ENCODE results near the gene RASD1.

The RASD1 gene

DNA sequence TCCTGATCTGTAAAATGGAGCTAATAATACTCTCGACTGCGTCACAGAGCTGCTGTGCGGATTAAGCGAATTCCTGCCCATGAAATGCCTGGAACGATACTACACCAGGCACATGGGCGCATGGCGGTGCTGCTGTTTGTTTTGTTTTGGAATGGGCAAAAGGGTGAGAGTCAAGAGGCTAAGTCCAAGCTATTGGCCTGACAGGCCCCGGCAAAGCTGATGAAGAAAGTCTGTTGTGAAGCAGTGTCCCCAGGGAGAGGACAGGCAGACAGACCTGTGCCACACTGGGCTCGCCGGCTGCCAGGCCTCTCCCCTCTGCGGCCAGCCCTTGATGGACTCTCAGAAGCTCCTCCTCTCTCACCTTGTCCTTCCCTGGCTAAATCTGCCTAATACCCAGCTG is 31.3 kb upstream of the RASD1 start:
- no peak for DNase-seq (ENCODE audit: low read depth)

DNA sequence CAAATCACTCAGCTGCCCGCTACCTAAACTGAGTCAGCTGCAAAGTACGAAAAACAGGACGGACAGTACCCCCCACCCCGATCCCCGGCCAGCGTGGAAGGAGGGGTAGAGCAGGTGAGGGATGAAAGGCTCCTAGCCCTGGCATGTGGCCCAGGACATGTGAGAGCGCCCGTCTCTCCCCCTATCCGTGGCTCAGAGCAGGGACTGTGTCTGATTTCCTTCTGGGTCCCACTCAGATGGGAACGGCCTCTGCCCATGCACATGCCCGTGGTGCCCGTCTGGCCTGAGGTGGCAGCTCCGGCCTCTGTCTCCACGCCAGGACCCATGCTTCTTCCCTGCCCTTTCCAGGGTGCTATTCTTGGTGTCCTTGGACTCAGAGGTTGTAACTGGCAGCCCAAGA is 30.2 kb upstream of the RASD1 start:
- DNase-seq (ENCODE audit: low read depth) = no peak

DNA sequence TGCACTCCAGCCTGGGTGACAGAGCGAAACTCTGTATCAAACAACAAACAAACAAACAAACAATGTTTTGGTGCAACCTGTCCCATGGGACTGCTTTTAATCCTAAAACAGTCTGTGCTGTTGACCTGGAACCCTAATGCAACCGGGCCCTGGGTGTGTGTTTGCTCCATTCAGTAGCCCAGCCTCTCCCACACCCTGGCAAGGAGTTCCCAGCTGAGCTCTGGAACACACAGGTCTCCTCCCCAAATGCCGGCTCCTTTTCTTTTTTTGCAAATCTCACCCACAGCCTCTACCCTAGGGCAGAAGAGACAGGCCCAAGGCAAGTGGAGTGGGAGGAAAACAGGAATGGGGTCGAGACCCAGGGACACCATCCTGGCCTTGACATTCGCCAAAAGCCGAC is 29.8 kb upstream of the RASD1 start:
- DNase-seq (ENCODE audit: low read depth) = no peak

DNA sequence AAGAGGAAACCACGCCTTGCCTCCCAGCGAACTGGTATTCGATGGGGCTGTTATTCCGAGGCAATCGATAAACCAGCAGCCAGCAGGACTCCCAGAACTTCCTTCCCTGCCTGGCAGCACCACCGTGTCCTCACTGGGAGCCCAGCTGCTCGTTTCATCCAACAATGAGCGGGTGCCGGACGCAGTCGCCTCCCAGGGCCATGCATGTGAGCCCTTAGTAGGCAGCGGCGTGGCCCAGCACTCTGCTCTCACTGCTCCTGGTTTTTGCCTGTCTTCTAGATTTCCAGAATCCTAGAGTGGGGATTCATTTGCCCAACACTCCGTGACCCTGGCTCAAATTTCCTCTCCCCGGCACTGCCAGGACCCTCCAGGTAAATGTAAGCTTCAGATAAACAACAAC is 29.1 kb upstream of the RASD1 start:
- no peak for DNase-seq (ENCODE audit: low read depth)

DNA sequence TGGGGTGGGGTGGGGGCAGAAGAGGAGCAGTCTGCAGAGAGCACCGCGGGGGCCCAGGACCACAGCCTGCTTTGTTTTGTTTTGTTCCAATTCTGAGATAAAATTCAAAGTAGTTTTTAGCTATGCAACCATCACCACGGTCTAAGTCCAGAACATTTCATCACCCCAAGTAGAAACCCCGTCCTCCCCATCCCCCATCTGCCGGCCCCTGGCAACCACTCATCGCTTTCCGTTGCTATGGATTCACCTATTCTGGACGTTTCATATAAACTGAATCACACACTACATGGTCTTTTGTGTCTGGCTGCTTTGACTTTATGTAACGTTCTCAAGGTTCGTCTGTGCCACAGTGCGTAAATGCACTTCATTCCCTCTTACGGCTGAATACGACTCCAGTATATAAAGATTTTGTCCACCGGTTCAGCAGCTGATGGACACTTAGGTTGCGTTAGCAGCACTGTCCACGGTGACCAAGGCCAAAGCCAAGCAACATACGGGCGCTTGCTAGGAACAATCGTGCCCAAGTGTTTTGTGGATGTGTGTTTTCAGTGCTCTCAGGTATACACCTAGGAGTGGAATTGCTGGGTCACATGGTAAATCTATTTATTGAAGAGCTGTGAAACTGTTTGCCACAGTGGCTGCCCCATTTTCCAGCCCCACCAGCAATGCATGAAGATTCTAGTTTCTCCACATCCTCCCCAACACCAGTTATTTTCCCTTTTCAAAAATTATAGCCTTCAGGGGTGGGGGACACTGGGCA is 27.7 kb upstream of the RASD1 start:
- no peak for DNase-seq (ENCODE audit: low read depth)

DNA sequence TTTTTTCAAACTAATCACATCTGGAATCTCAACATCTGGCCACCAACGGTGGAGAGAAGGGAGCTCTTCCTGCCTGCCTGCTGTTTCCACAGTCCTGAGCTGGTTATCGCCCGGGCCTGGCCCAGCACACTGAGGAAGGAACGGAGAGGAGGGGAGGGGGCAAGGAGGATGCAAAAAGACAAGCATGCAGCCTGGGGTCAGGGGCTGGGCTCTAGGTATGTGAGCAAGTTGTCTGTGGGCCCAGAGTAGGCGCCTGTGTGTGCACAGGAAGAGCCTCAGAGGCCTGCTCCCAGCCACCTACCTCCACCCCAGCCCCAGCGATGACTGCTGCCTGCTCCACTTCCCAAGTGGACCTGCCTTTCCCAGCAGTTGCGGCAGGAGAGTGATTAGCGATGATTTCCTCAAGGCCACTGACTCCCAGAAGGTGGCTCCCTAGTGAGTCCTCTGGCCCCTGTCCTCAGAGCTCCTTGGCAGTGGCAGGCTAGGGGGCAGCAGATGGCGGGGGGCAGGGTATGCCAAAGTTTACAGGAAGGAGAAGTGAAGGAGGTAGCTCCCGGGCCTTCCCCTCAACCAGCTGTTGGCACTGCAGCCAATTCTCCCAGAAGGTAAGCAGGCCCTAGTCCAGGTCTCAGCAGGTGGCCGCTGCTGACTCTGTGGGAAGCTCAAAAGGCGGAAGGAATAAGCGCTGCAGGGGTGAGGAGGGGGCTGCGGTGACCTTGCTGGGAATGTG is 27.0 kb upstream of the RASD1 start:
- DNase-seq (ENCODE audit: low read depth) = no peak

DNA sequence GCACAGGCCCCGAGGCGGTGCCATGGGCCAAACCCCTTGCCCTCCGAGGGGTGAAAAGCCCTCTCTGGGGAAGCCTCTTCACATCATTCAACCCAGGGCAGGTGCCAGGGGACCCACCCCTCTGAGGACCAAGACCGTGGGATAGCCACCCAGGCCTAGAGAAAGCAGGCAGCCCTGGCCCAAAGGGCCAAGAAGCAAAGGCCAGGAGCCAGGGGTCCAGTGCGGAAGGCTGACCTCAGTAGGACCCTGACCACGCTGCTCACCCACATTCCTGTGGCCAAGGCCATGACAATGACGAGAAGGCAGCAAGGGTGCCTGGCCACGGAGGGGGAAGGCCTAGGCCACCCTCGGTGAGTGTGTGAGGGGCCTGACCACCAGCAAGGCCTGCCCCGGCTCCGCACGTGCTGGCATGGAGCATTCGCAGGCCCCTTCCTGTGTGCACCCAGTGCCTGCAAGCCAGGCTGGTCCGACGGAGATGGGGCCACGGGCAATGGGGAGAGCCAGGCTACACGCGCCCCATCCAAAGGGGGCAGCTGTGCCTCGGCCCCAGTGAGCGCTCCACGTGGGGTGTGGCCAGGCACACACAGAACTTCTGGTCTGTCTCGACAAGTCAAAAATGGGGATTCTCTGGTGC is 24.5 kb upstream of the RASD1 start:
- no peak for DNase-seq (ENCODE audit: low read depth)

DNA sequence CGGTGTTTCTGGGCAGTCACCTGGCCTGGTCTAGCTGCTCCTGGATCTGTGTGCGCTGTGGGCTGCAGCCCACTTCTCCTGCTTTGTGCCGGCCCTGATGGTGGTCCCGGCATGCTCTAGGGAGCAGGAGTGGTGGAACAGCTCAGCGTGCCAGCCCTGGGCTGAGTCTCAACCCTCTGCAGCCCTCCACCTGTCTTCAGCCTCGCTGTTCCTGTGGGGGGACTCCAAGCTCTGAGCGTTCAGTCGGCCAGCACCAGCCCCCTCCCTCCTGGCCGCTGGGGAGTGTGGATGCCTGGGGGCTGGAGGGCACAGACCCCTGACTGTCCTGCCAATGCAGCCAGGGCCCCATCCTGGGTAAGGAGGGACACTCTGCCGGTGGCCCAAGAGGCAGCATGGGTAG is 23.7 kb upstream of the RASD1 start:
- DNase-seq (ENCODE audit: low read depth) = no peak

DNA sequence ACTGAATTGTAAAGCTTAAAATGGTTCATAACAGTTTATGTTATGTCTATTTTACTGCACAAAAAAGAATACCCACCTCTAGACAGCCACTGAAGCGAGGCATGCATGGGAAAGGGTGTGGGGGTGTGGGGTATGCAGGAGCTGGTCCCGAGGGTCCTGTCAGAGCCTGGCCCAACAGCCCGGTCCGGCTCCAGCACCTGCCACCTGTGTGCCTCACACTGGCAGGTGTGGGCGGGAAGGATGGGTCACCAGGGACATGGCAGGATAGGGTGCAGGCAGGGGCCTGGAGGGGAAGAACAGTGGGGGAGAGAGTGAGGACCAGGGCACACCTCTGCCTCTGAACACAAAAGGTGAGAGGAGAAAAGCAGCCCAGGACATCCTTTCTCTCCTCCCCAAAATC is 22.8 kb upstream of the RASD1 start:
- DNase-seq (ENCODE audit: low read depth) = no peak

DNA sequence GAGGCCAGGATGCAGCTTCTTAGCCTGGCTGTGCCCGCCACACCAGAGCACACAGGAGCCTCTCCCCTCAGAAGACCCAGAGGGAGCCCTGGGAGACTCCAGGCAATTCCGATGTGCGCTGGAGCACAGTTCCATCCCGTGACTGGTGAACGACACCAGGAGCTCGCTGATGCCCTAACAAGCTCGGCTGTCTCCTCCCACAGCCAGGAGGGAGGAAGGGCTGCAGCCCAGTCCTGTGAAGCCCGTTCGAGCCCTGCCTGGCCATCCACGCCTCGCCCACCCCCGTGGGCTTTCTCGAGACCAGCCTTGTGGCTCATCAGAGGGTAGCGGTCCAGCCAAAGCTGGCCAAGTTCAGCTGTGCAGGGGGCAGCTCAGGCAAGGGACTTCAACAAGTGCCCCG is 21.8 kb upstream of the RASD1 start:
- DNase-seq (ENCODE audit: low read depth) = no peak

DNA sequence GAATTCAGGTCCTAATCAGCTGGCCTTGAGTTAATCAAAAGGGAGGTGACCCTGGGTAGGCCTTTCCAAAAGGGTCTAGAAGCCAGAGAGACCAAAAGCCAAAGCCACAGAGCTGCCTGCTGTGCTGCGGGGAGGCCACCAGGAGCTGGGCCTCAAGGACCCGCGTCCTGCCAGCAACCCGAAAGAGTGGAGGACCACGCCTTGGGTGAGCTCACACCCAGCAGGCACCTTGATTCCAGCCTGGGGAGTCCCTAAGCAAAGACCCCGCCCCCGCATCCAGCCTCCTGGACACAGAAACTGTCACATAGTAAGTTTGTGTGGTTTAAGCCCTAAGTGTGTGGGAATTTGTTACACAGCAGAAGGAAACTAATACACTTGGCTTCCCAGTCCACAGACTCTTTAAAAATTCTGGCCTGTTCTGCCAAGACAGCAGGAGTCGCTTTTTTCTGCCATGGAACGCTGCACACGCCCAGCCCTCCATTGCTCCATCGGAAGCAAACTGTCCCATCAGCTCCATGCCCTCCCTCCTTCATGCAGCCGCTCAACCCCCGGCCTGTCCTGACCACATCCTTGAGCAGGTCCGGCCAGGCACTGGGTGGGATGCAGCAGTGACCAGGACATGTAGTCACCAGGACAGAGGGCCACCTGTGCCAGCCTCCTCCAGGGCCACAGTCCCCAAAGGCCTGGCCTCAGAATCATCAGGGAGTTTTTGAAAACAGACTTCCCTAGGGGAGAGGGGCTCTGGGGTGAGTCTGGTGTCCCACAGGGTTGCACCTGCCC is 20.9 kb upstream of the RASD1 start:
- no peak for DNase-seq (ENCODE audit: low read depth)

DNA sequence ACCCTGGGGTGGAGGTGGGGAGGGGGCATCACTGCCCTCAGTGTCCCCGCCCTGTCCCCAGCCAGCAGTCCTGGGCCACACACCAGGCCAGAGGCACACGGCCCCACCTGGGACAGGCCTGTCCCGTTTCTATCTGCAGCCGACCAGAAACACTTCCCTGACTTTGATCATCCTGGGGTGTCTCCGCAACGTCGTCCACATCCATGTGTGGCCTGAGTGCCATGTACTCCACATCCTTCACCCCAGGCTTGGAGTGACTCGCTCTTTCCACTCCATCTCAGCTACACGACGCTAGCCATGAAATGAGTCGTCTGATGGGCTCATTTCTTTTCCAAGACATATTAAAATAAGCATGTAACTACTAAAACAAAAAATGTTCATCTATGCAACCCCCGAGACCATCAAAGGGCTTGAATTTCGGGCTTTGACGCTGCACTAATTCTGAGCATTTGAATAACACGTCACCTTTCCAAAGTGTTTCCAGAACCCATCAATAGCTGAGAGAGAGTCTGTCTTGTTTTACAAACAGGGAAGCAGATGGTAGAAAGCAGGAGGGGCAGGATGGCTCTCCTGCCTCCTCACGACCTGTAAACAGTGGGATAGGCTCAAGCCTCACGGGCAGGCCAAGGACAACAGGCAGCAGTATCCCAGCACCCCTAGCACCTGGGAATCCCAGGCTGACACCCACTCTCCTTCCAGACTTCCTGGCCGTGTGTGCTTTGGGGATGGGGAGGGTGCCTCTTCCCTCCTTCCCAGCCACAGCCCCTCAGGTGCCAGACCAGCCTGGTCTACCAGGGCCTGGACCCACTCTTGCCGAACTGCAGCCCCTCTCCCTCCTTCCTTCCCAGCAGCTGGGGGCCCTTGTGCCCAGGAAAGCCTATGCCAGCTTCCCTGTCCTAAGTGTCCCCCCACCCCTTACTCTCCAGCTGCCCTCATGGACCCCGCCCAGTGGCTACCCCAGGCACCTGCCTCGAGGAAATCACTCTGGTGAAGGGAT is 20.0 kb upstream of the RASD1 start:
- no peak for DNase-seq (ENCODE audit: low read depth)

DNA sequence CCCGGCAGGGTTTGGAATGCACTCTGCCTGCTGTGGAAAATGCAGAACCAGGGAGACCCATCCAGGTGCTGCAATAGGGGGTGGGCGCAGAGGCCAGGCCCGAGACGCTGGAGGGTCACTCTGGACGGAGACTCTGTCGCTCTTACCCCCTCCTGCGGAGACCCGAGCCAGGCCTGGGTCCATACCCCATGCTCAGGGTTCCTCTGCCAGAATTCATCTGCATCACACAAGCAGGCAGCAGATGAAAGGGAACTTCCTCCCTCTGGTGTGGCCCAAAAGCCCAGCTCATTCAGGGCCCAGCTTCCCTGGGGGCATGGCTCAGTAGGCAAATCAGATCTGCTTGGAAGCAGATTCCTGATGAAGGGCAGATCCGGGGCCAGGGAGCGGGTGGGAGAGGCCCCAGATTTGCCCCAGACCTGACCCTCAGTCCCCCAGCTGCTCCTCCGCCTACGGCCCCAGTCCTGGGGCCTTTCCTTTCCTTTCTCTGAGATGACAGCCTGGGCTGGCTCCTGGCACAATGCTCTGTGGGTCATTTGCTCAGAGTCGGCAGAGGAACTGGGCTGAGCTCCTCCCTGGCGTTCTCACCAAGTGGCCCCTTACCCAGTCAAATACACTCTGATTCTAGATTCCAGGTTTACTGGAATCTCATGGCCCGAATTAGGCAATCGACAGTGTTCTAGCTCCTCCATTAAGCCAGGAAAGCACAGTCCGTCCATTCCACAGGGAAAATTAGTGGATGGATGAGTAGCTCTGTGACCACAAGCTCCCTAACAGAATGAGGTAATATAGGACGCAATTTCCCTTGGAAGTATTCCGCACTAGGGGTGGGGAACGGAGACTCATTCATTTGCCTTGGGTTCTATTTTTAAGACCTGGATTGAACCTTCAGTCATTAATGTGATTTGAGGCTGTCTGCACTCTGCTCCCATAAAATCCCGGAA is 19.1 kb upstream of the RASD1 start:
- DNase-seq (ENCODE audit: low read depth) = no peak

DNA sequence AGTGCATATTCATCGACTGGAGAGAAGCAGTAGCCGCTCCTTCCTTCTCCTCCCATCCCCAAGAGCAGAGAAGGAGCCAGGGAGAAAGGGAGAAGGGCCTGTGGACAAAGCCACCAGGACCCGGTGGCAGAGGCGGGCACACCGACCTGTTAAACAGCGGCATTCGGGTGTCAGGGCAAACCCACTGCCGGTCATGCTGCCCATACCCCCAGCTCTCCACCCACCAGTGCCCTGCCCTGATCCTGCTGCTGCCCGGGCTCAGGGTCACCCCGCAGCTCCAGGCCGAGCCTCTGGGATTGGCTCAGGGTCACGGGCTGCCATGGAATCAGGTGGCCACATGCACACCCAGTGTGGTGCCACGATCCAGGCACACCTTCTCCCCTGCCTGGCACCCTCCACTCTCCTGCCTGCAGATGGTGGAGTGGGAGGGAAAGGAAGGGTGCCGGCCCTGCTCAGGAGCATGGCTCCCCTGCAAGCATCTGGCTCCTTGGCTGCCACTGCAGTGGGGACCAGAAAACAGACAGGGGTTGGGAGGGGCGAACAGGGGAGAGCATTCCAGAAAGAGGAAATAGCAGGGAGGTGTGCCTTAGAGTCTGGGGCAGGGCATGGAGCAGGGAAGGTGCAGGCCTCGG is 18.3 kb upstream of the RASD1 start:
- no peak for DNase-seq (ENCODE audit: low read depth)

DNA sequence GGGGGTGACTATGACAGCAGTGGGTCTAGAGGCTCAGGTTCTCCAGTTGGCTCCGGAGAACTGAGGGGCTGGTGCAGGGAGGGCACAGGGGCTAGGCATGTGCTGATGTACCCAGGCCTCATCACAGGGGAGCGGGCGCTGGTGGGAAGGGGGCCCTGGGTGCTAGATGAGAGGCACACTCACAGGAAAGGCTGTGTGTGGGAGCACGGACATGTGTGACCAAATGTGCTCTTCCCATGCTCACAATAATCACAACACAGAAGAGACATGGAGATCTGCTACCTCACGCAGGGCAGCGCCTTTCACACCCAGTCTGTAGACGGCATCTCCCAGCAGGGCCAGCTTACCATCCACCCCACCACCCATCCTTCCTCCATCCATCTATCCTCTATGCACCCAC is 17.4 kb upstream of the RASD1 start:
- DNase-seq (ENCODE audit: low read depth) = no peak

DNA sequence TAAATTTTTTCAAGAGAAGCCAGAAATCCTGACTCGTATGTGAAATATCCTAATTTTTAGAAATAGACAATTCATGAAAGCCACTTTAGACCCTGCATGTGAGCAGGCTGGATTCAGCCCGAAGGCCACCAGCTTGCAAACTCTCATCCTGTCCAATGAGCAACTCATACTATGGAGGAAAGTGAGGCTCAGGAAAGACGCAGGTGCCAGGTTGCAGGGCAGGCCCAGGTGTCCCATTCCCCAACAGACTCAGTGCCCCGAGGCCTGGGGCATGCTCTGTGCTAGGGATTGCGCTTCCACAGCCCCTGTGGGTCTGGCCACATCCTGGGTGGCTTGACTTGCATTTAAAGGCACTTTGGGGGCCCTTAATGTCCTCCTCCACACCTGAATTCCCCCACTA is 16.7 kb upstream of the RASD1 start:
- no peak for DNase-seq (ENCODE audit: low read depth)

DNA sequence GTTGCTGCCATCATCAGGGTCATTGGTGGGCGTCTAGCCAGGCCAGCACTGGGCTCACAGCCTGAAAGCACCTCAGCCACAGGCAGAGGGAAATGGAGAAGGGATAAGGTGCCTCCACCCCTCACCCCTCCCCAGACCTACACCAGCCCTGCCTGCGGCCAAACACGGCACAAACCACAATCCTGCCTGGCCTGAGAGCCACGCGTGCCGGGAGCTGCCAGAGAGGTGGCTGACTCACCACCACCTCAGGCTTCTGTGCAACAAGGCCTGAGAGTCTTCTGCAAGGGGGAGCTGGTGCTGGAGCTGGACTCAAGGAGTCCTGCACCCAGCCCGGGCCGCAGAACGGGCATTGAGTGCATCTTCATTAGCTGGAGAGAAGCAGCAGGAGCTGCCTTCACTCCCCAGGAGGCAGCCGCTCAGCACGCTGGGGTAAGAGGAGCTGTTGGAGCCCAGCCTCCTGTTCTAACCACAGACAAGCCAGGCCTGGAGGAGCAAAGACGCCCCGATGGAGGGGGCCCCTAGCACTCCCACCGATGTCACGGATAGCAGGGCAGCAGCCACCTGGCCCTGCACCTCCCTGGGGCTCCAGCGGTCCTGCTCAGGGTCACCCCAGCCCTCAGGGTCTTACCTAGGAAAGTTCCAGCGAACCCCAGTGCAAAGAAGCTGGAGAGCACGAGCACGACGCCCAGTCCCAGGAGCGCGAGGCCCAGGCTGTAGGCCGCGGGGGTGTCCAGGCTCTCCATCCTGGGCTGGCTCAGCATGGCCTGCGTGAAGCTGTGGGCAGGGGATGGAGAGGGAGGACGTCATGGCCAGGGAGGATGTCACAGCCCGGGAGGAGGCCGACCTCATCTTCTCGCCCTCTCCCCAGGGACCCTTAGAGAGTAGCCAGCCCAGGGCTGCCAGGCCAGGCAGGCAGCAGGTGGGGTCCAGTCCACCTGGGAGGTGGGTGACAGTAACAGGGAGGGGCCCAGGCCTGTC is 16.0 kb upstream of the RASD1 start:
- peak; percentile 46 for DNase-seq (ENCODE audit: low read depth)

DNA sequence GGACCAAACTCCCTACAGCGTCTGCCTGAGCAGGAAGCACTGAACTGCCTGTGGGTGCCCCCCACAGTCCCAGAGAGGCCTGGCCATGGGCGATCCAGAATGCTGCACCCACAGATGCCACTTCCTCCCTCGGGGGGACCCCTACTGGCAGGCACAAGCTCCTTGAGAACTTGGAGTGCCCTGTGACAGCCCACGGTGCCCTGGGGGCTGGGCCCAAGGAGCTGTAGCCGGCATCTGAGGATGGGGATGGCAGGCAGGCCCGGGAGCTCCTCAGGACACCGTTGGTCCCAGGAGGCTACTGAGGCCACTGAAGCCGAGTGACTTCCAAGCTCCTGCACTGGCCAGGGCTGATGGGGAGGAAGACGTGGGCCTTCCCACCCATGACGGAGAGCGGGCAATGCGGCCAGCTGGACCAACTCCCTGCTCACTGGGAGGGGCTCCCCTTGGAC is 15.1 kb upstream of the RASD1 start:
- no peak for DNase-seq (ENCODE audit: low read depth)

Measured in fibroblast of the conjunctiva (primary cell).